WTC11 (cell line): ENCODE data around the gene IFNAR1. TPM values are rescaled to one million over a fixed set of nuclear protein-coding genes. Genes with fewer than 3 reads are reported as not detected.

Experiments used
- ATAC-seq: fragments of 200-7000 bp; cut with Tn5 transposase; 2 replicates; pipeline ENCODE4 v1.10.0; 2021; ENCODE audit warnings: mild to moderate bottlenecking, moderate library complexity
- CTCF ChIA-PET: fragments of 300-600 bp; sonication (Branson Sonifier 250); formaldehyde crosslinking; loops from one replicate; lab custom pipeline; 2021; ENCODE audit warnings: antibody characterized with exemption; lab: Charles Lee
- POLR2A ChIA-PET: fragments of 350-600 bp; sonication (Branson Sonifier 250); formaldehyde crosslinking; loops from one replicate; lab custom pipeline; 2021; ENCODE audit warnings: antibody characterized with exemption; lab: Charles Lee
- DNase-seq: peaks from one replicate; pipeline ENCODE4 v3.0.0; 2021; ENCODE audit warnings: low spot score
- H3K27ac Mint-ChIP-seq: 2 replicates; pipeline ENCODE4 v1.8.0; 2021; ENCODE audit warnings: mixed read lengths
- H3K27me3 Mint-ChIP-seq: 2 replicates; pipeline ENCODE4 v1.8.0; 2021; ENCODE audit warnings: low read depth, mild to moderate bottlenecking, moderate library complexity, mixed read lengths
- H3K36me3 Mint-ChIP-seq: 2 replicates; pipeline ENCODE4 v1.8.0; 2021; ENCODE audit warnings: mixed read lengths
- H3K4me1 Mint-ChIP-seq: 2 replicates; pipeline ENCODE4 v1.8.0; 2022; ENCODE audit warnings: mixed read lengths
- H3K4me3 Mint-ChIP-seq: 2 replicates; pipeline ENCODE4 v1.8.0; 2021; ENCODE audit warnings: mild to moderate bottlenecking, moderate library complexity, mixed read lengths
- H3K9me3 Mint-ChIP-seq: 2 replicates; pipeline ENCODE4 v1.8.0; 2021; ENCODE audit warnings: mixed read lengths
- ATF2 ChIP-seq: sonication (generic); formaldehyde crosslinking; IDR thresholded peaks from 2 replicates; pipeline ENCODE4 v1.8.1; 2022; ENCODE audit warnings: low read depth, missing genetic modification reagents, borderline replicate concordance
- ELF4 ChIP-seq: sonication (generic); formaldehyde crosslinking; IDR thresholded peaks from 2 replicates; pipeline ENCODE4 v1.8.1; 2022; ENCODE audit warnings: low read depth, mild to moderate bottlenecking, moderate library complexity, missing genetic modification reagents
- GRHL2 ChIP-seq: fragments of 250-450 bp; sonication (Bioruptor Pico); IDR thresholded peaks from 2 replicates; pipeline ENCODE4 v1.8.0; 2022; ENCODE audit warnings: mild to moderate bottlenecking, moderate library complexity; ENCODE audit not compliant: insufficient replicate concordance, severe bottlenecking
- GTF2I ChIP-seq: fragments of 250-450 bp; sonication (Bioruptor Pico); conservative IDR thresholded peaks from 2 replicates; pipeline ENCODE4 v1.4.0; 2021; ENCODE audit warnings: mild to moderate bottlenecking
- JAZF1 ChIP-seq: fragments of 250-450 bp; sonication (Bioruptor Pico); IDR thresholded peaks from 2 replicates; pipeline ENCODE4 v1.9.0; 2021; ENCODE audit warnings: moderate library complexity, mild to moderate bottlenecking, inconsistent platforms
- KAT7 ChIP-seq: sonication (generic); formaldehyde crosslinking; IDR thresholded peaks from 2 replicates; pipeline ENCODE4 v1.8.1; 2023; ENCODE audit warnings: missing genetic modification reagents, mild to moderate bottlenecking, borderline replicate concordance
- NR1H2 ChIP-seq: sonication (generic); formaldehyde crosslinking; IDR thresholded peaks from 2 replicates; pipeline ENCODE4 v1.9.0; 2021; ENCODE audit warnings: mild to moderate bottlenecking, moderate library complexity, missing genetic modification reagents
- OVOL2 ChIP-seq: fragments of 250-450 bp; sonication (Bioruptor Pico); IDR thresholded peaks from 2 replicates; pipeline ENCODE4 v1.9.0; 2021; ENCODE audit warnings: mild to moderate bottlenecking, borderline replicate concordance
- ZNF121 ChIP-seq: sonication (generic); formaldehyde crosslinking; IDR thresholded peaks from 2 replicates; pipeline ENCODE4 v1.8.0; 2023; ENCODE audit warnings: missing genetic modification reagents
- ZNF138 ChIP-seq: sonication (generic); formaldehyde crosslinking; conservative IDR thresholded peaks from 2 replicates; pipeline ENCODE4 v1.8.1; 2022; ENCODE audit warnings: mild to moderate bottlenecking, moderate library complexity, missing genetic modification reagents
- ZNF263 ChIP-seq: sonication (generic); formaldehyde crosslinking; IDR thresholded peaks from 2 replicates; pipeline ENCODE4 v1.8.1; 2022; ENCODE audit warnings: low read depth, mild to moderate bottlenecking, moderate library complexity, missing genetic modification reagents
- ZNF425 ChIP-seq: fragments of 250-450 bp; sonication (Bioruptor Pico); conservative IDR thresholded peaks from 2 replicates; pipeline ENCODE4 v1.9.0; 2021; ENCODE audit warnings: mild to moderate bottlenecking
- ZSCAN18 ChIP-seq: fragments of 250-450 bp; sonication (Bioruptor Pico); IDR thresholded peaks from 2 replicates; pipeline ENCODE4 v2.1.2; 2022; ENCODE audit warnings: mild to moderate bottlenecking, moderate library complexity
- total RNA-seq: library from RNA; stranded (reverse); gene quantifications from 3 replicates; pipeline ENCODE4 v1.2.3, GENCODE V29; 2021
- TF ChIP-seq, protein P1 (sequence below): sonication (generic); formaldehyde crosslinking; IDR thresholded peaks from 2 replicates; pipeline ENCODE4 v1.8.1; 2022; ENCODE audit warnings: mild to moderate bottlenecking, moderate library complexity, missing genetic modification reagents
- TF ChIP-seq, protein P2 (sequence below): sonication (generic); formaldehyde crosslinking; IDR thresholded peaks from 2 replicates; pipeline ENCODE4 v1.8.1; 2023; ENCODE audit warnings: mild to moderate bottlenecking, missing genetic modification reagents, borderline replicate concordance
- TF ChIP-seq, protein P3 (sequence below): sonication (generic); formaldehyde crosslinking; IDR thresholded peaks from 2 replicates; pipeline ENCODE4 v1.8.1; 2022; ENCODE audit warnings: low read depth, mild to moderate bottlenecking, moderate library complexity, missing genetic modification reagents, borderline replicate concordance

IFNAR1 gene
- total RNA-seq, 1 experiment from 2014 or later, result 12.2 TPM

DNA sequence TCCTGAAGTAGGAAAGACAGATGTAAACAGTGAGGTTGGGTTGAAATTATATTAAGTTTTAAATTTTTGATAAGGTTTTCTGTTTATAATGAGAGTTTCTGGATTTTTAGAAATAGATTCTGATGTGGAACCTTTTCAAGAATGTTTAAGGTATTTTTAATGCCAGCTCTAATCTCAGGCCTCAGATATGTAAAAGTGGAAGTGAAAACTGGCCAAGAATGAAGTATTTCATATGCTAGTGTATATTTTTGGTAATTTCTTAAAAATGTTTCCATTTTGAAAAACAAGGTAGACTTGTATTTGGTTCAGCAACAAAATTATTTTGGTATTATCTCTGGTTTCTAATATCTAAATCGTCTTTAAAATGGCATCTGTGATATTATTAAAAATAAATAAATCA, 14.4 kb downstream of the IFNAR1 start (continued):
- TF ChIP-seq NR1H2 (no peak), JAZF1 (no peak), GRHL2 (CRISPR knock-in tag) (no peak), ZNF263 (CRISPR knock-in tag) (no peak), KAT7 (CRISPR knock-in tag) (no peak), ELF4 (no peak)

DNA sequence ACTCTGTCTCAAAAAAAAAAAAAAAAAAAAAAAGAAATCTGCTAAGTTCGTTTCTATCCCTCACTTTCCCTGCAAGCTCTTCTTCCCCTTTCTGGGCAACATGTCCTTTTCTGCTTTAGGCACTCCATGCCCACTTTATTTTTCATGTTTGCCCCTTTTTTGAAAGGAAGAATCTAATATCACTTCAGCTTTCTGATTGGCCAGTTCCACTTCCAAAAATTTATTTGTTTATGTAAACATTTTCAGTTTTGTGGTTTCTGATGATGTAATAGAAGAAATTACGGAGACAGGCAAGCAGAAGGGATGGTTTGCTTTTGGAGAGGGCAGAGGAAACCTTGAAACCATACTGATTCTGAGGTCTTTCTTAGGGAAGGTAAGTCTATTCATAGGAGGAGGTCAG, 15.1 kb downstream of the IFNAR1 start:
- H3K4me1 Mint-ChIP-seq, result no peaks in the 10 kb centered on the region
- TF ChIP-seq, protein P1, sequence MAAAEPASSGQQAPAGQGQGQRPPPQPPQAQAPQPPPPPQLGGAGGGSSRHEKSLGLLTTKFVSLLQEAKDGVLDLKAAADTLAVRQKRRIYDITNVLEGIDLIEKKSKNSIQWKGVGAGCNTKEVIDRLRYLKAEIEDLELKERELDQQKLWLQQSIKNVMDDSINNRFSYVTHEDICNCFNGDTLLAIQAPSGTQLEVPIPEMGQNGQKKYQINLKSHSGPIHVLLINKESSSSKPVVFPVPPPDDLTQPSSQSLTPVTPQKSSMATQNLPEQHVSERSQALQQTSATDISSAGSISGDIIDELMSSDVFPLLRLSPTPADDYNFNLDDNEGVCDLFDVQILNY (CRISPR knock-in tag), result no peak
- no peak for TF ChIP-seq GTF2I (CRISPR knock-in tag)
- no peak for TF ChIP-seq OVOL2 (CRISPR knock-in tag)
- TF ChIP-seq, protein P2, sequence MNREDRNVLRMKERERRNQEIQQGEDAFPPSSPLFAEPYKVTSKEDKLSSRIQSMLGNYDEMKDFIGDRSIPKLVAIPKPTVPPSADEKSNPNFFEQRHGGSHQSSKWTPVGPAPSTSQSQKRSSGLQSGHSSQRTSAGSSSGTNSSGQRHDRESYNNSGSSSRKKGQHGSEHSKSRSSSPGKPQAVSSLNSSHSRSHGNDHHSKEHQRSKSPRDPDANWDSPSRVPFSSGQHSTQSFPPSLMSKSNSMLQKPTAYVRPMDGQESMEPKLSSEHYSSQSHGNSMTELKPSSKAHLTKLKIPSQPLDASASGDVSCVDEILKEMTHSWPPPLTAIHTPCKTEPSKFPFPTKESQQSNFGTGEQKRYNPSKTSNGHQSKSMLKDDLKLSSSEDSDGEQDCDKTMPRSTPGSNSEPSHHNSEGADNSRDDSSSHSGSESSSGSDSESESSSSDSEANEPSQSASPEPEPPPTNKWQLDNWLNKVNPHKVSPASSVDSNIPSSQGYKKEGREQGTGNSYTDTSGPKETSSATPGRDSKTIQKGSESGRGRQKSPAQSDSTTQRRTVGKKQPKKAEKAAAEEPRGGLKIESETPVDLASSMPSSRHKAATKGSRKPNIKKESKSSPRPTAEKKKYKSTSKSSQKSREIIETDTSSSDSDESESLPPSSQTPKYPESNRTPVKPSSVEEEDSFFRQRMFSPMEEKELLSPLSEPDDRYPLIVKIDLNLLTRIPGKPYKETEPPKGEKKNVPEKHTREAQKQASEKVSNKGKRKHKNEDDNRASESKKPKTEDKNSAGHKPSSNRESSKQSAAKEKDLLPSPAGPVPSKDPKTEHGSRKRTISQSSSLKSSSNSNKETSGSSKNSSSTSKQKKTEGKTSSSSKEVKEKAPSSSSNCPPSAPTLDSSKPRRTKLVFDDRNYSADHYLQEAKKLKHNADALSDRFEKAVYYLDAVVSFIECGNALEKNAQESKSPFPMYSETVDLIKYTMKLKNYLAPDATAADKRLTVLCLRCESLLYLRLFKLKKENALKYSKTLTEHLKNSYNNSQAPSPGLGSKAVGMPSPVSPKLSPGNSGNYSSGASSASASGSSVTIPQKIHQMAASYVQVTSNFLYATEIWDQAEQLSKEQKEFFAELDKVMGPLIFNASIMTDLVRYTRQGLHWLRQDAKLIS (CRISPR knock-in tag), result no peak
- no peak for TF ChIP-seq ZNF425 (CRISPR knock-in tag)
- TF ChIP-seq ATF2 (CRISPR knock-in tag), result no peak
- no peak for TF ChIP-seq ZSCAN18
- TF ChIP-seq, all 79 proteins: peak for 0
- peaks cover 3% of the 10 kb centered on the region; the same call in 1 of the 2 replicates for H3K9me3 Mint-ChIP-seq
- H3K36me3 Mint-ChIP-seq, result peaks cover 34% of the 10 kb centered on the region
- H3K27ac Mint-ChIP-seq, result peak overlapping the region; percentile 48
- ATAC-seq (no peak), DNase-seq (no peak)
- CTCF ChIA-PET, result interaction anchor here (0.9 kb wide), 1 partner anchor 21 kb away, joined by 3 read pairs; no protein-coding TSS in a partner anchor
- H3K27me3 Mint-ChIP-seq, result no peaks in the 10 kb centered on the region
- POLR2A ChIA-PET, result no interaction called here
- H3K4me3 Mint-ChIP-seq, result no peak overlapping the region

DNA sequence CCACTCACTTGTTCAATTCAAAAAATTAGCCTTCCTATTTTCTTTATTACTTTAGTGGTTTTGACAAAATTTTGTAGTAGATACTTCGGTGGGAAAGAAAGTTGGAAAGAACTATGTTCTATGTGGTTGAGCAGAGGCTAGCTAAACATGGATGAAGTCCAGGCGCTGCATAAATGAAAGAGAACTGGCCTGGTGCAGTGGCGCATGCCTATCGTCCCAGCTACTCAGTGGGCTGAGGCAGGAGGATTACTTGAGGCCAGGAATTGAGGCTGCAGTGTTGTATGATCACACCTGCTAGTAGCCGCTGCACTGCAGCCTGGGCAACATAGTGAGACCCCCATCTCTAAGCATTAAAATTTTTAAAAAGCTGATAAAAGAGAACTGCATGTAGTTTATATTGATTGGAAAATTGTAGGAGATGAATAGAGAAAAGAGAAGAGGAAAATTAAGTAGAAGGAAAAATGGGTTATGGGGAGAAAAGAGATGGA, 21.0 kb downstream of the IFNAR1 start:
- ATAC-seq (no peak), DNase-seq (no peak)
- Mint-ChIP-seq H3K9me3 (no peaks in the 10 kb centered on the region), H3K36me3 (peaks cover 44% of the 10 kb centered on the region), H3K27ac (no peak overlapping the region), H3K4me3 (no peak overlapping the region), H3K4me1 (no peaks in the 10 kb centered on the region), H3K27me3 (no peaks in the 10 kb centered on the region)
- TF ChIP-seq ZNF121 (CRISPR knock-in tag) (peak; percentile 69; the same call in 1 of the 2 replicates), ZNF138 (CRISPR knock-in tag) (no peak)
- TF ChIP-seq, protein P3, sequence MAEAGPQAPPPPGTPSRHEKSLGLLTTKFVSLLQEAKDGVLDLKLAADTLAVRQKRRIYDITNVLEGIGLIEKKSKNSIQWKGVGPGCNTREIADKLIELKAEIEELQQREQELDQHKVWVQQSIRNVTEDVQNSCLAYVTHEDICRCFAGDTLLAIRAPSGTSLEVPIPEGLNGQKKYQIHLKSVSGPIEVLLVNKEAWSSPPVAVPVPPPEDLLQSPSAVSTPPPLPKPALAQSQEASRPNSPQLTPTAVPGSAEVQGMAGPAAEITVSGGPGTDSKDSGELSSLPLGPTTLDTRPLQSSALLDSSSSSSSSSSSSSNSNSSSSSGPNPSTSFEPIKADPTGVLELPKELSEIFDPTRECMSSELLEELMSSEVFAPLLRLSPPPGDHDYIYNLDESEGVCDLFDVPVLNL (CRISPR knock-in tag), result no peak
- ChIA-PET POLR2A (no interaction called here), CTCF (interaction anchor here (0.6 to 4.2 kb wide), 2 partner anchors 16 to 258 kb away, joined by 7 to 33 read pairs; no protein-coding TSS in a partner anchor)
